NCI-H2171 treated with DMSO at 0.1 percent for 48 hours (cell line): ENCODE data around the gene GBX1.

ENCODE experiments used
- DNase-seq: peaks from one replicate; lab custom pipeline; 2025; lab: John Stamatoyannopoulos, UW

Gene GBX1

GRCh38 chr7:151167197-151167961, at the start of gene GBX1:
Gene GBX1, minus strand, starts transcription at chr7:151167694. Its CDS starts 146 bp downstream, at chr7:151167548.
- DNase-seq: no peak

DNA sequence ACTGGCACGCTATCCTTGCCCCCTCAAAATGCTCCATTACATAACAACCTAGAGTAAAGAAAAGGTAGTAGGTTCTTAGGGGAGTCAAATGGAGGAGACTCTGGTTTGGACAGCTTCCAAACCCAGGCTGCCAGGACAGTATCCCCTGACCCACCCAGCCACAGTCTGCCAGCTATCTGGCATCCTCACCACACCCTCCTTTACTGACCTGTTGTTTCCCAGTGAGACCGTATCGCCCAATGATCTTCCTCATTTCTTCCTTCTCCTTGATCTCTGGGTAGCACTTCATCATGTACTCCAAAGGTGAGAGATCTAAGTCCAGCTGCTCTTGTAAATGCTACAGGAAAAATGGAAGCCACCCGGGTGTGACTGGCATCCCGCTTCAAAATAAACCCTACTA, 47.9 kb upstream of the GBX1 start:
- DNase-seq: no peak

GRCh38 chr7:151213826-151214225, 46.3 kb upstream of the GBX1 start:
- DNase-seq: no peak

GRCh38 chr7:151212626-151213025, 45.1 kb upstream of the GBX1 start:
- DNase-seq: no peak

- no peak for DNase-seq
These were observed 43.8 kb upstream of the GBX1 start for GRCh38 chr7:151211155-151211772.

- no peak for DNase-seq
These were observed 42.8 kb upstream of the GBX1 start, which contains the start of gene H2BK1 for GRCh38 chr7:151210087-151210854. Gene H2BK1, minus strand, starts transcription at chr7:151210488. Its CDS starts 170 bp downstream, at chr7:151210318.

DNA sequence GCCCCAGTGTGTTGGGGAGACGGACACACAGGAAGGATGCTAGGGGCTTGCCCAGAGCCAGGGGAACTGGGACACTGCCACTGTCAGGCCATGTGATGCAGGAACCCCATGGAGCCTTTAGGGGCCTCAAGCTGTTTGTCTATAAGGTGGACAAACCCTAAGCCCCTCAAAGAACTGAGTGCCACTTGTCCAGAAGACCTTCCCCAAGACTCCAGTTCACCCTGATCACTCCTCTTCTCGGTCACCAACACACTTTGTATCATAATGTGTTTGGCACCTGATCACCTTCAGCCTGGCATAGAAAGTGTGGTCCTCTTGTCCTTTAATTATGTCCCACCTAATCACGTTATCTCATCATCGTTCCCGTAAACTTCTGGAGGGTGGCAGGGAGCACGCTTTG, 42.1 kb upstream of the GBX1 start:
- DNase-seq: no peak

DNA sequence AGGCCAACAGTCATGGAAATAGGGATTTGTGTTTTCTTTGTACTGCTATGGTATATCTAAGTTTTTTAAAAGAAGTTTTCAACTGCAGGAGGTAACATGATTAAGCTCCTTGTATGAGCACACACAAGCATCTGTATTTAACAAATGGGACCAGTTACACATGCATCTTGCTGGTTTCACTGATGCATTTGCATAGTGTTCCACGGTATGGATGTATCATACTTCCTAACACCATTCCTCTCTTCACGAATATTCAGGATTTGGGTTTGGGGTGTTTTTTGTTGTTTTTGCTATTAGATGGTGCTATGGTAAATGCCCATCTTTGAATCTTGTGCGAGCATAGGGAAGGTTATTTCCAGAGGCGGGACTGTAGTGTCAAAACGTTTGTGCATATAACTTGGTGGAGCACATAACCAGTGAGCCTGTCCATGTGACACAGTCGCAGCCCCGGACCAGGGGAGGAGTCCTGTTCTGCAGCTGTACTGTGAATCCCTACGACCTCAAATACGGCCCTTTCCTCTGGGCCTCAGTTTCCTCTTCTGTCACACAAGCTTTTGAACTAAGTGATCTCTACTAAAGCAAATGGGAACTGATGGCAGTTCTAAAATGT, 40.9 kb upstream of the GBX1 start:
- DNase-seq: no peak

GRCh38 chr7:151207804-151208203, 40.3 kb upstream of the GBX1 start:
- no peak for DNase-seq

GRCh38 chr7:151207315-151207714, 39.8 kb upstream of the GBX1 start:
- no peak for DNase-seq

DNA sequence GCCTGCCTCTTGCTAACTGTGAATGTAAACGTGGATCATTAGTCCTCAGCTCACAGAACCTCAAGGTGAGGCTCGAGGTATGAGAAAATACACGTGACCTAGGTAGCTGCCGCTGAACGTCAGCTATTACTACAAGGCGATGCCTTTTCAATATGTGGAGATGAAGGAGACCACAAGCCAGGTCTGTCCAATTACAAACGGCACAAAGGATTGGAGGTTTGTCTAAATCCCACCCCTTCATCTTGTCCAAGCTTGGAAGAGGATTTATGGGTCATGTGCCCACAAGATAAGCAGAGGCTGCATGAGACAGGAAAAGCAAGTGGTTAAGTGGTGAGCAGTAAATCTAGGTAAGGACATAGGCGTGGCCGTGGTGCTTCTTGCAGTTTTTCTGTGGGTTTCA, 39.4 kb upstream of the GBX1 start:
- DNase-seq: no peak

DNA sequence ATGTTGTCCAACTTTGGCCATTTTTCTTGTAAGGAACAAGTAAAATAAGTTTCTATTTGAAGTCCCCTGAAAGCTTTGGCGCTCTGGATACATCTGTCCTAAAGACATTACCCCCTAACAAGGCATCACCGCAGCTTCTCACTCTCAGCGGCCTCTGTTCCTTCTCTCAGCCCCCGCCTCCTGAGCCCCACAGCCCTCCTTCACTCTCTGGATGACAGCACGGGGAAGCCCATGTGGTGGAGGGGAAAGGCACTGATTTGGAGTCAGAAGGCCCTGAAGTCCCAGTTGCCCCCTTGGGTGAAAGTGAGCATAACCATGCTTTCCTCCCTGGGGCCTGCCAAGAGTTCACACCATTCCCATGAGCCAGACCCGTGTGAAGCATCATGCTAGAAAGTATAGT, 38.2 kb upstream of the GBX1 start:
- no peak for DNase-seq

DNA sequence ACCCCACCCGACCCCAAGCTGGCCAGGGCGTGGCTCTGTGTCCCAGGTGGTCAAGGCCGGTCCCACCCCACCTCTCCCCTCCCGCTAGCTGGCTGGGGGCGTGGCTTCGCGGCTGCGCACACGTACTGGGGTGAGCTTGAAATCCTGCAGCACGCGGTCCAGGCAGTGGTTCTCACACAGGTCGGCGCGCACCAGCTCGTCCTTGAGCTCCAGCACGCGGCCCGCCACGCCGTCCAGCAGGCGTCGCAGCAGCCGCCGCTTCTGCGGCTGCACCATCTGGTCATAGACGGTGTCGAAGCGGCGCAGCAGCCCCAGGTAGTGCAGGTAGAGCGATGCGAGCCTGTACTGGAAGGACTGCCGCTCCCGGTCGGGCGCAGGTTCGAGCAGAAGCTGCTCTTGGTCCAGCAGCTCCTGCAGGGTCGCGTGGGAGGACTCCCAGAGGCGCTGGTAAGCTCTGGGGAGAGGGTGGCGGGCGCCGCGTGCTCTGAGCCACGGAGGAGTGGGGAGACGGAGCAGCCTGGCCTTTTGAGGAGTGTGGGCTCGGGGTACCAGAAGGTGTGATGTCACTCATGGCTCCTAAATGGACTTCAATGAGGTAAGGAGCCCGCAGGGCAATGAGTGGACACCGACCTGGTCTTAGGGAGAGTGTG, 37.0 kb upstream of the GBX1 start:
- no peak for DNase-seq

DNA sequence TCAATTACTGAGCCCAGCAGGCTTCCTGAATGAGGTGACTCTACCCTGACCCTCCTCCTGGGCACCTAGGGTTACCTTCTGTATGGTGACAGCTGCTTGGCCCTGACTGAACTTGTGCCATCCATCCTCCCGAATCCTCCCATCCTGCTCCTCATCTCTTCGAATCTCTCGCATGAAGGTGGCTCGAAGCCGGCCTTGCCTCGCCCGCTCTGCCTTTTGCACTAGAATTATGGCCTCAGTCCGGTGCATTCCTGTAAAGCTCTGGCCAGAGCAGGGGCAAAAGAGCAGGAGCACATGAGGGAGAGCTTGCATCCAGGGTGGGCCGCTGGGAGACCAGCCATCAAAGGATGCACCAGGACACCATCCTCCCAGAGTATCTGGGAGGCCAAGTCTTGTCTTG, 35.3 kb upstream of the GBX1 start:
- no peak for DNase-seq

DNA sequence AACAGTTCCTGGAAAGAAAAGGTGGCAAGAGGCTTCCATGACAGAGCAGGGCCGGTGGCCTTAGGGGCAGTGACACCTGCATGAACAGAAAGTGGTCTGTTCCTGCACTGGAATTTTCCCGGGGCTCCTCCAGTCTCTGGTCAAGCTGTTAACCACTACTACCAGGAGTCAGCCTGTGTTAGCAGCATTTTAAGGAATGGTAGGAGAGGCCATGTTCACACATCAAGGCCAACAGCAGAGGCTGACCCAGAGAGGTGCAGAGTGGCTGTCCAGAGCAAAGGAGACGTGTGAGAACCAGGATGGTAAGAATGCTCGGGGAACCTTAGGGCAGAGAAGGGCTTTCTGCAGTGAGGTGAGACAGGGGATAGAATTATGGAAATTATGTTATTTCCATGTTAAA, 34.3 kb upstream of the GBX1 start:
- no peak for DNase-seq

DNA sequence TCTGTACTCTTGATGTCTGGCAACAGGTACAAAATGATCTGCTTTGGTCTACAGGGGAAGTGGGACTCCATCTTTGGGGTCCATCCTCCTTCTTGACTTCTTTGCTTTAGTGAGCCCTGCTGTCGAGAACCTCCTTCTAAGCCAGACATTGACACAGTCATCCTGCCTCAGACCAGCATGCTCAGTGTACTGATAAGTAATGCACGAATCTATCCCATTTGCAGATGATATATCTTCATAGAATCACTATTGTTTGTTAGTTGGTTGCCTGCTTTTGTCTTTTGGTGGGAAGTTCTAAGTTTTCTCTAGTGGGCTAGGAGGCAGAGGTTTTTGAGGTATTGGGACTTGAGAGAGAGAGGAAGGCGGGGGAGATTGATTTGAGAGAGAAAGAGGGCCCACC, 33.9 kb upstream of the GBX1 start:
- DNase-seq: no peak

DNA sequence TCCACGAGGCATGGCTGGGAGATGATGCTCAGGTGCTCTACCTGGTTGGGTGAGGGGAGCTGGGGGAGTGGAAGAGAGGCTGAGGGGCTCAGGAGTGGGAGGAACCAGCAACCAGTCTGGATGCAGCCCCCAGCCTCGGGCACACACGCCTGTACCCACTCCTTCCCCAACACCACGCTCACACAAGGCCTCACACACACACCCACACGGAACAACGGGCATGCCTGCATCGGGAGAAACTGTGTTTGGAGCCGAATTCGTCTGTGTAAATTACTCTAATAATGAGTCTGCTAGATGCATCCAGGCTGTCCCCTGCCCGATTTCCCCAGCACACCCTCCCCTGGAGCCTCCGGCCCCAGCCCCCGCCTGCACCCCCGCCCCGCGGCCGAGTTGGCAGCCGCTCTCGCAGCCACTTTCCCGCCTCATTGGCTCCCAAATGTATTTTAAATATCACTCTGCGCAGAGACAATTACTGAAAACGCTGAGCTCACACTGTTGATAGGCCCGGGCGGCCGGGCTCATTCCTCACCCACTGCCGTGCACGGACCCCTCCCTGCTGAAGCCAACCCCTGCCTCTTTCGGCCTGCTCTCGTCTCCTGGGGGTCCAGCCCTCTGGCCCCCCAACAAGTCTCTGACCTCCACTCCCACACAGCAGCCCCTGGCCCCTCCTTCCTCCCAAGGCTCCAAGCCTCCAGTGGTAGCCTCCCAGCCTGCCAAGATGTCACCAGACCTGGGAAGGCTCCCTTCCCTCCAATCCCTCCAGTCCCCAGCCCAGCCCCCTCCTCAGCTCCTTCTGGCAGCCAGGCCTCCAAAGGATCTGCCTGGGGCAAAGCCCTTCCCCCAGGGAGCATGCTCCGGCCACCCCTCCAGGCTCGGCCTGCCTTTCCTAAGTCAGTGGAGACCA, 31.7 kb upstream of the GBX1 start:
- no peak for DNase-seq

GRCh38 chr7:151197932-151198331, 30.4 kb upstream of the GBX1 start:
- no peak for DNase-seq

- no peak for DNase-seq
These were observed 28.3 kb upstream of the GBX1 start for GRCh38 chr7:151195616-151196450.

- no peak for DNase-seq
These were observed 26.7 kb upstream of the GBX1 start for GRCh38 chr7:151194188-151194587.
